H9 (cell line): ENCODE measurements around the gene SHISA8. TPM values are rescaled to one million over a fixed set of nuclear protein-coding genes. Genes with fewer than 3 reads are reported as not detected.

ENCODE experiments used
- DNase-seq: peaks from one replicate; pipeline ENCODE4 v3.0.0-alpha.2; 2017
- H2AFZ ChIP-seq: one replicate; pipeline ENCODE4 v1.6.1; 2013; ENCODE audit warnings: mild to moderate bottlenecking, low read length, control low read depth, moderate library complexity
- H2AK5ac ChIP-seq: 2 replicates; pipeline ENCODE4 v1.6.1; 2013; ENCODE audit warnings: low read length, control low read depth, mixed read lengths; ENCODE audit not compliant: insufficient read length
- H2BK120ac ChIP-seq: one replicate; pipeline ENCODE4 v1.6.1; 2013; ENCODE audit warnings: low read depth, mild to moderate bottlenecking, low read length, control low read depth, inconsistent platforms; ENCODE audit not compliant: poor library complexity, severe bottlenecking
- H2BK12ac ChIP-seq: 2 replicates; pipeline ENCODE4 v1.6.1; 2013; ENCODE audit warnings: low read length, control low read depth, mixed read lengths, low read depth; ENCODE audit not compliant: insufficient read length
- H2BK15ac ChIP-seq: 2 replicates; pipeline ENCODE4 v1.6.1; 2013; ENCODE audit warnings: low read depth, low read length, control low read depth
- H2BK20ac ChIP-seq: one replicate; pipeline ENCODE4 v1.6.1; 2013; ENCODE audit warnings: low read depth, mild to moderate bottlenecking, low read length, control low read depth, inconsistent platforms; ENCODE audit not compliant: poor library complexity, severe bottlenecking
- H2BK5ac ChIP-seq: 2 replicates; pipeline ENCODE4 v1.6.1; 2013; ENCODE audit warnings: low read length, control low read depth, mixed read lengths; ENCODE audit not compliant: insufficient read length
- H3K14ac ChIP-seq: 2 replicates; pipeline ENCODE4 v1.6.1; 2013; ENCODE audit warnings: low read length, control low read depth; ENCODE audit not compliant: insufficient read depth
- H3K18ac ChIP-seq: 2 replicates; pipeline ENCODE4 v1.6.1; 2013; ENCODE audit warnings: low read depth, mild to moderate bottlenecking, mixed read lengths, low read length, control low read depth; ENCODE audit not compliant: insufficient read length
- H3K23ac ChIP-seq: 2 replicates; pipeline ENCODE4 v1.6.1; 2013; ENCODE audit warnings: low read length, control low read depth, mixed read lengths, low read depth; ENCODE audit not compliant: insufficient read length
- H3K23me2 ChIP-seq: 2 replicates; pipeline ENCODE4 v1.6.1; 2013; ENCODE audit warnings: low read depth, mild to moderate bottlenecking, mixed read lengths, low read length, control low read depth; ENCODE audit not compliant: insufficient read length, poor library complexity, severe bottlenecking
- H3K27ac ChIP-seq: 2 replicates; pipeline ENCODE4 v1.5.1; 2013; ENCODE audit warnings: low read length, control low read depth, mixed read lengths, low read depth; ENCODE audit not compliant: insufficient read length
- H3K27me3 ChIP-seq: 2 replicates; pipeline ENCODE4 v1.6.1; 2013; ENCODE audit warnings: low read length, control low read depth, inconsistent platforms; ENCODE audit not compliant: insufficient read depth
- H3K4ac ChIP-seq: 2 replicates; pipeline ENCODE4 v1.6.1; 2013; ENCODE audit warnings: low read depth, mild to moderate bottlenecking, control low read depth, inconsistent platforms, low read length, moderate library complexity
- H3K4me1 ChIP-seq: 2 replicates; pipeline ENCODE4 v1.6.1; 2013; ENCODE audit warnings: low read length, control low read depth, inconsistent platforms; ENCODE audit not compliant: insufficient read depth
- H3K4me2 ChIP-seq: 2 replicates; pipeline ENCODE4 v1.6.1; 2013; ENCODE audit warnings: low read length, control low read depth, mixed read lengths; ENCODE audit not compliant: insufficient read length, insufficient read depth
- H3K56ac ChIP-seq: 2 replicates; pipeline ENCODE4 v1.6.1; 2013; ENCODE audit warnings: low read depth, mild to moderate bottlenecking, mixed read lengths, low read length, control low read depth; ENCODE audit not compliant: insufficient read length
- H3K79me1 ChIP-seq: 2 replicates; pipeline ENCODE4 v1.6.1; 2013; ENCODE audit warnings: low read depth, mild to moderate bottlenecking, moderate library complexity, low read length, control low read depth, inconsistent platforms; ENCODE audit not compliant: insufficient read depth, poor library complexity, severe bottlenecking
- H3K79me2 ChIP-seq: 2 replicates; pipeline ENCODE4 v1.6.1; 2013; ENCODE audit warnings: low read length, control low read depth, inconsistent platforms; ENCODE audit not compliant: insufficient read depth
- H3K9ac ChIP-seq: 2 replicates; pipeline ENCODE4 v1.6.1; 2013; ENCODE audit warnings: low read length, control low read depth, mixed read lengths; ENCODE audit not compliant: insufficient read length; ENCODE audit errors: extremely low read depth
- H3K9me3 ChIP-seq: one replicate; pipeline ENCODE4 v1.6.1; 2013; ENCODE audit warnings: low read depth, low read length, inconsistent platforms; ENCODE audit not compliant: control insufficient read depth
- H3T11ph ChIP-seq: one replicate; pipeline ENCODE4 v1.6.1; 2013; ENCODE audit warnings: mild to moderate bottlenecking, low read length, control low read depth, inconsistent platforms
- H4K20me1 ChIP-seq: one replicate; pipeline ENCODE4 v1.6.1; 2013; ENCODE audit not compliant: control insufficient read depth, insufficient read length, insufficient read depth
- H4K5ac ChIP-seq: 2 replicates; pipeline ENCODE4 v1.6.1; 2013; ENCODE audit warnings: low read depth, mild to moderate bottlenecking, mixed read lengths, low read length, control low read depth; ENCODE audit not compliant: insufficient read length
- H4K8ac ChIP-seq: replicated peaks from 2 replicates; pipeline ENCODE4 v1.6.1; 2013; ENCODE audit warnings: low read length, control low read depth, mixed read lengths, low read depth; ENCODE audit not compliant: insufficient read length
- H4K91ac ChIP-seq: 2 replicates; pipeline ENCODE4 v1.6.1; 2013; ENCODE audit warnings: low read depth, mild to moderate bottlenecking, moderate library complexity, mixed read lengths, low read length, control low read depth; ENCODE audit not compliant: insufficient read length
- H3K27ac Mint-ChIP-seq, 3 experiments: 2 replicates in 2 of 3; 3 replicates in 1 of 3; pipeline ENCODE4 v1.8.0; 2020 to 2021; ENCODE audit warnings: mixed read lengths in 3 of 3, mild to moderate bottlenecking in 1 of 3, moderate library complexity in 1 of 3
- H3K27me3 Mint-ChIP-seq: 2 replicates; pipeline ENCODE4 v1.8.0; 2021; ENCODE audit warnings: low read depth, mild to moderate bottlenecking, moderate library complexity, mixed read lengths
- H3K36me3 Mint-ChIP-seq, 3 experiments: 2 replicates in 2 of 3; 3 replicates in 1 of 3; pipeline ENCODE4 v1.8.0; 2020 to 2021; ENCODE audit warnings: low read depth in 3 of 3, mixed read lengths in 3 of 3; ENCODE audit not compliant: insufficient read depth in 1 of 3
- H3K4me1 Mint-ChIP-seq, 2 experiments: 2 replicates each; pipeline ENCODE4 v1.8.0; 2020; ENCODE audit warnings: mixed read lengths in 2 of 2
- H3K4me3 Mint-ChIP-seq, 2 experiments: 2 replicates in 1 of 2; 3 replicates in 1 of 2; pipeline ENCODE4 v1.8.0; 2020 to 2021; ENCODE audit warnings: mild to moderate bottlenecking in 2 of 2, mixed read lengths in 2 of 2, moderate library complexity in 1 of 2
- H3K9me3 Mint-ChIP-seq, 2 experiments: 2 replicates in 1 of 2; 3 replicates in 1 of 2; pipeline ENCODE4 v1.8.0; 2020; ENCODE audit warnings: mild to moderate bottlenecking in 2 of 2, mixed read lengths in 2 of 2, moderate library complexity in 1 of 2
- CTCF ChIP-seq: fragments of 200-600 bp; sonication (generic); conservative IDR thresholded peaks from 3 replicates; pipeline ENCODE4 v1.8.0; 2021; ENCODE audit warnings: antibody characterized with exemption, mild to moderate bottlenecking
- WGBS: extraction: QIAGEN DNeasy Blood & Tissue Kit; methylation state at CpG from one replicate; pipeline ENCODE4 v1.1.7; 2013; ENCODE audit warnings: missing lambda C conversion rate, low lambda C conversion rate, mixed read lengths; ENCODE audit not compliant: insufficient read length; ENCODE audit errors: extremely low coverage; 5-methylcytosine and 5-hydroxymethylcytosine counted together
- total RNA-seq: library from RNA; stranded (reverse); gene quantifications from 2 replicates; pipeline ENCODE4 v1.2.1, GENCODE V29; 2021

SHISA8 gene
- total RNA-seq, 1 experiment from 2014 or later: 1.4 TPM

DNA sequence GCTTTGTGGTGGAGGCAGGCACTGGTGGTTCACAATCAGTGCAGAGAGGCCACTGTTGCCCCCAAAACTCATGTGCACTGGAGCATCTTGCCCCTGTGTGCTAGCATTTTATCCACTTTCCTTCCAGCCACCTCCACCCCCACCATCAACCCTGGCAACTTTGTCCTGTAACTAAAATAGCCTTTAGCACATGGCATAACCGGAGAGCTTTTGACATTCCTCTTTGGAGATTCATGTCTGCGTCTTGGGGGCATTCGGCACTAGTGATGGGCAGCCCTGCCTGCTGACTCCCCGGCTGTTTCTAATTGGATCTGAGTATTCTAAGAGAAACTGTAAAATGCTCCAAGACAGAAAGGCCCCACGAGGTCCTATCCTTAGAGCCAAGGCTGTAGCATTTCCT lies 15.8 kb downstream of the SHISA8 start:
- no peak overlapping the region for H2BK5ac ChIP-seq
- no peak overlapping the region for H4K5ac ChIP-seq
- H2BK120ac ChIP-seq: no peak overlapping the region
- Mint-ChIP-seq H3K9me3 (no peaks in the 10 kb centered on the region), H3K27ac (no peak overlapping the region), H3K36me3 (peaks cover 37 to 83% (median 78%) of the 10 kb centered on the region in 3 experiments; a peak in 6 of 7 replicates), H3K27me3 (no peaks in the 10 kb centered on the region), H3K4me3 (no peak overlapping the region), H3K4me1 (no peaks in the 10 kb centered on the region)
- H3K23me2 ChIP-seq: no peaks in the 10 kb centered on the region
- no peak overlapping the region for H2BK12ac ChIP-seq
- H2BK15ac ChIP-seq: no peak overlapping the region
- H3K9me3 ChIP-seq: no peaks in the 10 kb centered on the region
- H3K4me2 ChIP-seq: no peak overlapping the region
- no peak overlapping the region for H4K91ac ChIP-seq
- no peak overlapping the region for H3K18ac ChIP-seq
- no peak overlapping the region for H2AK5ac ChIP-seq
- no peaks in the 10 kb centered on the region for H3K4me1 ChIP-seq
- no peak overlapping the region for H4K8ac ChIP-seq
- H2BK20ac ChIP-seq: no peak overlapping the region
- no peak for DNase-seq
- H3K14ac ChIP-seq: no peak overlapping the region
- H4K20me1 ChIP-seq: no peaks in the 10 kb centered on the region
- WGBS: no CpG with 5 or more reads among the region's 5 CpGs
- no peaks in the 10 kb centered on the region for H3K79me2 ChIP-seq
- H3K4ac ChIP-seq: no peak overlapping the region
- no peak overlapping the region for H3K23ac ChIP-seq
- H2AFZ ChIP-seq: no peak overlapping the region
- TF ChIP-seq CTCF: no peak
- H3K27me3 ChIP-seq: no peaks in the 10 kb centered on the region
- no peaks in the 10 kb centered on the region for H3K79me1 ChIP-seq
- H3K56ac ChIP-seq: no peak overlapping the region
- H3T11ph ChIP-seq: no peak overlapping the region
- H3K27ac ChIP-seq: no peak overlapping the region
- no peak overlapping the region for H3K9ac ChIP-seq
